Measurements from ENCODE around the gene LARP4B.

- TF ChIP-seq CTCF (IDR thresholded peaks at IDR 0.05; ENCODE audit: low read depth, low read length, missing input control), result no peak
- TF ChIP-seq, protein P1, sequence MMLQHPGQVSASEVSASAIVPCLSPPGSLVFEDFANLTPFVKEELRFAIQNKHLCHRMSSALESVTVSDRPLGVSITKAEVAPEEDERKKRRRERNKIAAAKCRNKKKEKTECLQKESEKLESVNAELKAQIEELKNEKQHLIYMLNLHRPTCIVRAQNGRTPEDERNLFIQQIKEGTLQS (IDR thresholded peaks at IDR 0.05), result no peak
- TF ChIP-seq RXRA (IDR thresholded peaks at IDR 0.05), result no peak
- no peak for TF ChIP-seq RAD21 (IDR thresholded peaks at IDR 0.05)
- no peak for TF ChIP-seq FOXA1 (IDR thresholded peaks at IDR 0.05)
- TF ChIP-seq TAF1 (conservative IDR thresholded peaks at IDR 0.05), result no peak
- TF ChIP-seq GABPA (IDR thresholded peaks at IDR 0.05 in 1 of 2, conservative IDR thresholded peaks at IDR 0.05 in 1 of 2), result no peak
Observed at GRCh38 chr10:842795-843194, 88.7 kb downstream of the LARP4B start.
